ENCODE measurements around the gene P2RY11. TPM values are rescaled to one million over a fixed set of nuclear protein-coding genes. Genes with fewer than 3 reads are reported as not detected.

Gene P2RY11
- total RNA-seq, 2 donors from 2014 or later = 114 to 237 TPM

DNA sequence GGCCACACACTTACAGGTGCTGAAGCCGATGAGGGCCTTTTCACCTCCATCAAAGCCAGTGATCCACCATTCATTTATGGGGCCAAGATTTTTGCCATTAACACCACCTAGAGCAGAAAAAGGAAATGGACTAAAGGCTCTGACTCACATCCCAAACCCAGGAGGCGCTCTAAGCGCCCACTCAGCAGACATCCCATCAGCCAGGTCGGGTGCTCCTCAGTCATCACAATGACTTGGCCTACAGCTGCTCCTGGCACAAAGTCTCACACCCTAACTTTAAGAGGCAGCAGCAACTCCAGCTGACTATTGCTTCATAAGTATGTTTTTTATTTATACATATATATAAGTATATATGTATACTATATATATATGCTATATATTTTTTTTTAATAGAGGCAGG, 44.3 kb downstream of the P2RY11 start:
- ATAC-seq (replicated peaks) = peak; percentile 29
- no peaks in the 10 kb centered on the region for H3K27me3 Mint-ChIP-seq
- H3K9me3 Mint-ChIP-seq = no peaks in the 10 kb centered on the region
- H3K4me1 Mint-ChIP-seq = peaks cover 4% of the 10 kb centered on the region
- H3K36me3 Mint-ChIP-seq (ENCODE audit: low read depth) = peaks cover 100% of the 10 kb centered on the region
- H3K27ac Mint-ChIP-seq = no peak overlapping the region
- no peak overlapping the region for H3K4me3 Mint-ChIP-seq

DNA sequence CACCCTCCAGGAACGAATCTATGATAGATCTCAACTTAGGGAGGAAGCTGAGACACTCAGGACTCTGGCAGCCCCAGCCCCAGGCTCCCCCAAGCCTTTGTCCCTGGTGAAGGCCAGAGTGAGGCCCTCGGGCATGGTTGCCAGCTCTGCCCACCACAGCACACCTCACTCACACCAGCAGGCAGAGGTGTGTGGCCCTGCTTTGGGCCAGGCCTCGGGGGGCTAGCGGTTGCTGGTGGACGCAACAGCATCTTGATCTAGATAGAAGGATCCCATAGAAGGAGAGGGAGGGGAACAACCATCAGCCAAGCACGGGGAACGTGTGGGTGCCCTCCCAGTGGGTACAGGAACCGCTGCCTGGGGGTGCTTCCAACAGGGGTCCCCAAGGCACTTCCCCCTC, 46.6 kb downstream of the P2RY11 start:
- H3K4me3 Mint-ChIP-seq = no peak overlapping the region
- peaks cover 100% of the 10 kb centered on the region for H3K36me3 Mint-ChIP-seq (ENCODE audit: low read depth)
- ATAC-seq (replicated peaks) = no peak
- no peaks in the 10 kb centered on the region for H3K9me3 Mint-ChIP-seq
- H3K4me1 Mint-ChIP-seq = peaks cover 4% of the 10 kb centered on the region
- no peaks in the 10 kb centered on the region for H3K27me3 Mint-ChIP-seq
- H3K27ac Mint-ChIP-seq = no peak overlapping the region

DNA sequence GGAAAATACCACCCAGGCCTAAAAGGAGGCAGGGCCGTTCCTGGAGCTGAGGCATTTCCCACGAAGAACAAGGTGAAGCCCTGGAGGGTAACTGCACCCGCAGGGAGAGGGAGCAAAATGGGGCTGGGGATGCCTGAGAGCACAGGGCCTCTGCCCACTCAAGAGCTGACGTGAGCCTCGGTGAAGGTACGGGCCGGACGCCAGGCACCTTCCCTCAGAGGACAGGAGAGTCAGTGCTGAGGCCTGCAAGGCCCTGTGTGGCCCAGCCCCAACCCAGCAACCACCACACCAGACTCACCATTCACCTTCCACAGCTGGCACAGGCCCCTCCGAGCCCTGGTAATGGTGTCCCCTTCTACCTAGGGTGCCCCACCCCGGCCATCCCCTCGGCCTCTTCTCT, 47.0 kb downstream of the P2RY11 start:
- H3K4me3 Mint-ChIP-seq = no peak overlapping the region
- peaks cover 100% of the 10 kb centered on the region for H3K36me3 Mint-ChIP-seq (ENCODE audit: low read depth)
- H3K27ac Mint-ChIP-seq = no peak overlapping the region
- ATAC-seq (replicated peaks) = no peak
- H3K27me3 Mint-ChIP-seq = no peaks in the 10 kb centered on the region
- no peaks in the 10 kb centered on the region for H3K9me3 Mint-ChIP-seq
- H3K4me1 Mint-ChIP-seq = peaks cover 4% of the 10 kb centered on the region

DNA sequence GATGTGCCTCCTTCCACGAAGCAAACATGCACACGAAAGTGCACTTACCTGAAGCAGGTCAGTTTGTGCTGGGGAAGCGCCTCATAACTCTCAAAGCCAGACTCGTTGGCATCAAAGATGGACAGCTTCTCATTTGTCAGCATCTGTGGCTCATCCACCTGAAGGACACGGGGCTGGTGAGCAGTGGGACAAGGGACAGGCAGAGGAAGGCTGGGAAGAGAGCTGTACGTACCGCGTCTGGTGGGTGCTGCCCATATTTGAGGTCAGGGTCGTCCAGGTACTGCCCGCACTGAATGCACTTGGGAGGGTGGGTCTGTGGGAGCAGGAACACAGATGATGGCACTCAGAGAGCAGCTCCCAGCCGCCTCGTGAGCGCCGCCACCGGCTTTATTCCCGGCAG, 48.1 kb downstream of the P2RY11 start:
- no peaks in the 10 kb centered on the region for H3K27me3 Mint-ChIP-seq
- no peak overlapping the region for H3K4me3 Mint-ChIP-seq
- peaks cover 100% of the 10 kb centered on the region for H3K36me3 Mint-ChIP-seq (ENCODE audit: low read depth)
- H3K27ac Mint-ChIP-seq = no peak overlapping the region
- ATAC-seq (replicated peaks) = no peak
- no peaks in the 10 kb centered on the region for H3K9me3 Mint-ChIP-seq
- H3K4me1 Mint-ChIP-seq = peaks cover 4% of the 10 kb centered on the region

DNA sequence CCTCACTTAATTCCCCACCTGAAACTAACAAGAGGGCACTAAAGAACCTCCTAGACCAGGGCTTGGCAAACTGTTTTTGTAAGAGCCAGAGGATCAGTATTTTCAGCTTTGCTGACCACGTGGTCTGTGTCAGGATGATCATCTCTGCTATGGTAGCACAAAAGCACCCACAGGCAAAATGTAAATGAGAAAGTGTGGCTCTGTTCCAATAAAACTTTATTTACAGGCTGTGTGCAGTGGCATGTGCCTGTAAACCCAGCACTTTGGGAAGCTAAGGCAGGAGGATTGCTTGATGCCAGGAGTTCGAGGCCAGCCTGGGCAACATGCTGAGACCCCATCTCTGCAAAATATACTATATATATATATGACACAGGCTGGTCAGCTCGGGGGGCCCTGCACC, 52.0 kb downstream of the P2RY11 start:
- Mint-ChIP-seq H3K4me3 (no peak overlapping the region), H3K27ac (no peak overlapping the region), H3K9me3 (no peaks in the 10 kb centered on the region), H3K27me3 (no peaks in the 10 kb centered on the region), H3K4me1 (peaks cover 4% of the 10 kb centered on the region), H3K36me3 (ENCODE audit: low read depth) (peaks cover 98% of the 10 kb centered on the region)
- ATAC-seq (replicated peaks) = no peak

Other genes with a start within 250 kb of the P2RY11 start
- gene OLFM2, start 175.2 kb upstream of the P2RY11 start, total RNA-seq = 1 to 10 TPM; 1.6 to 7.4 TPM
- gene COL5A3, start 101.2 kb upstream of the P2RY11 start, total RNA-seq = 10 to 100 TPM in 1 of 2 donors, 1 to 10 TPM in 1; 6.1 to 32.1 TPM
- gene RDH8, start 98.2 kb upstream of the P2RY11 start, total RNA-seq = under 1 TPM in 1 of 2 donors, not detected in 1; 0.26 TPM
- gene SHFL, start 25.4 kb upstream of the P2RY11 start, total RNA-seq = 10 to 100 TPM; 52.5 to 65.0 TPM
- 10 to 100 TPM in 1 of 2 donors, 1 to 10 TPM in 1; 5.7 to 47.0 TPM for gene ANGPTL6, start 9.0 kb upstream of the P2RY11 start, total RNA-seq
- 100 to 1,000 TPM; 205 to 372 TPM for gene PPAN, start 5.3 kb upstream of the P2RY11 start, total RNA-seq
- gene EIF3G, start 8.2 kb downstream of the P2RY11 start, total RNA-seq = 100 to 1,000 TPM; 174 to 235 TPM
- 100 to 1,000 TPM; 300 to 434 TPM for gene DNMT1, start 83.3 kb downstream of the P2RY11 start, total RNA-seq
- 10 to 100 TPM in 1 of 2 donors, 1 to 10 TPM in 1; 7.9 to 17.1 TPM for gene S1PR2, start 119.6 kb downstream of the P2RY11 start, total RNA-seq
- gene MRPL4, start 140.5 kb downstream of the P2RY11 start, total RNA-seq = 100 to 1,000 TPM in 1 of 2 donors, 10 to 100 TPM in 1; 61.1 to 142 TPM
- 10 to 100 TPM; 47.8 to 88.5 TPM for gene ICAM1, start 159.4 kb downstream of the P2RY11 start, total RNA-seq
- 1 to 10 TPM in 1 of 2 donors, under 1 TPM in 1; 0.78 to 2.2 TPM for gene ICAM4, start 175.3 kb downstream of the P2RY11 start, total RNA-seq
- 1 to 10 TPM in 1 of 2 donors, under 1 TPM in 1; 0.71 to 8.6 TPM for gene ICAM5, start 178.3 kb downstream of the P2RY11 start, total RNA-seq
- 1 to 10 TPM; 5.4 to 6.6 TPM for gene ZGLP1, start 198.1 kb downstream of the P2RY11 start, total RNA-seq
- 10 to 100 TPM; 12.3 to 20.1 TPM for gene FDX2, start 204.3 kb downstream of the P2RY11 start, total RNA-seq
- 10 to 100 TPM; 66.3 to 88.7 TPM for gene RAVER1, start 221.8 kb downstream of the P2RY11 start, total RNA-seq
- gene ICAM3, start 227.9 kb downstream of the P2RY11 start, total RNA-seq = 100 to 1,000 TPM; 144 to 228 TPM